Parathyroid adenoma (tissue), 2 donors: Measurements from ENCODE around the gene HSPA12A.

Experiments
- H2AFZ ChIP-seq: fragments of 300-600 bp; sonication (generic); one replicate; pipeline ENCODE4 v1.7.0; 2017; ENCODE audit warnings: antibody characterized with exemption, mild to moderate bottlenecking
- H3K27ac ChIP-seq: fragments of 300-600 bp; sonication (generic); one replicate; pipeline ENCODE4 v1.7.0; 2017
- H3K27me3 ChIP-seq: fragments of 300-600 bp; sonication (generic); one replicate; pipeline ENCODE4 v1.7.0; 2017; ENCODE audit warnings: low read length; ENCODE audit not compliant: control insufficient read depth, insufficient read depth
- H3K36me3 ChIP-seq: fragments of 300-600 bp; sonication (generic); one replicate; pipeline ENCODE4 v1.7.0; 2017; ENCODE audit warnings: low read length; ENCODE audit not compliant: control insufficient read depth, insufficient read depth
- H3K4me1 ChIP-seq: fragments of 300-600 bp; sonication (generic); one replicate; pipeline ENCODE4 v1.7.0; 2017; ENCODE audit warnings: control low read depth
- H3K4me2 ChIP-seq: fragments of 300-600 bp; sonication (generic); one replicate; pipeline ENCODE4 v1.7.0; 2017; ENCODE audit warnings: low read length
- H3K4me3 ChIP-seq: fragments of 300-600 bp; sonication (generic); one replicate; pipeline ENCODE4 v1.7.0; 2017; ENCODE audit warnings: low read depth, low read length
- H3K79me2 ChIP-seq: fragments of 300-600 bp; sonication (generic); one replicate; pipeline ENCODE4 v1.7.0; 2017; ENCODE audit warnings: control low read depth
- H3K9ac ChIP-seq: fragments of 300-600 bp; sonication (generic); one replicate; pipeline ENCODE4 v1.7.0; 2017; ENCODE audit warnings: mild to moderate bottlenecking
- H3K9me3 ChIP-seq: fragments of 300-600 bp; sonication (generic); one replicate; pipeline ENCODE4 v1.7.0; 2017; ENCODE audit warnings: low read length; ENCODE audit not compliant: control insufficient read depth
- TF ChIP-seq, protein P1 (sequence below): fragments of 300-600 bp; sonication (generic); IDR thresholded peaks from one replicate; pipeline ENCODE4 v1.7.0; 2017; ENCODE audit warnings: antibody characterized with exemption, mild to moderate bottlenecking
- donor health status: primary hyperparathyroidism.

The HSPA12A gene

DNA sequence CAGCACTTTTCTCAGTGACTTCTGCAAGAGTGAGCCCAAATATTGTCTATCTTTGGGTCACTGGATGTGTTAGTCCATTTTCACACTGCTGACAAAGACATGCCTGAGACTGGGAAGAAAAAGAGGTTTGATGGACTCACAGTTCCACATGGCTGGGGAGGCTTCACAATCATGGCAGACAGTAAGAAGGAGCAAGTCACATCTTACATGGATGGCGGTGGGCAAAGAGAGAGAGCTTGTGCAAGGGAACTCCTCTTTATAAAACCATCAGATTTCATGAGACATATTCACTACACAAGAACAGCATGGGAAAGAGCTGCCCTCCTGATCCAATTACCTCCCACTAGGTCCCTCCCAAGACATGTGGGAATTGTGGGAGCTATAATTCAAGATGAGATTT lies 6.1 kb upstream of the HSPA12A start:
- Histone ChIP-seq H3K36me3 (no peaks in the 10 kb centered on the region), H3K27ac (no peak overlapping the region), H3K9me3 (no peaks in the 10 kb centered on the region), H3K4me3 (no peak overlapping the region), H3K4me2 (no peak overlapping the region), H3K9ac (no peak overlapping the region), H2AFZ (no peak overlapping the region), H3K4me1 (peaks cover 2% of the 10 kb centered on the region), H3K27me3 (no peaks in the 10 kb centered on the region), H3K79me2 (peaks cover under 1% of the 10 kb centered on the region)
- TF ChIP-seq, protein P1, sequence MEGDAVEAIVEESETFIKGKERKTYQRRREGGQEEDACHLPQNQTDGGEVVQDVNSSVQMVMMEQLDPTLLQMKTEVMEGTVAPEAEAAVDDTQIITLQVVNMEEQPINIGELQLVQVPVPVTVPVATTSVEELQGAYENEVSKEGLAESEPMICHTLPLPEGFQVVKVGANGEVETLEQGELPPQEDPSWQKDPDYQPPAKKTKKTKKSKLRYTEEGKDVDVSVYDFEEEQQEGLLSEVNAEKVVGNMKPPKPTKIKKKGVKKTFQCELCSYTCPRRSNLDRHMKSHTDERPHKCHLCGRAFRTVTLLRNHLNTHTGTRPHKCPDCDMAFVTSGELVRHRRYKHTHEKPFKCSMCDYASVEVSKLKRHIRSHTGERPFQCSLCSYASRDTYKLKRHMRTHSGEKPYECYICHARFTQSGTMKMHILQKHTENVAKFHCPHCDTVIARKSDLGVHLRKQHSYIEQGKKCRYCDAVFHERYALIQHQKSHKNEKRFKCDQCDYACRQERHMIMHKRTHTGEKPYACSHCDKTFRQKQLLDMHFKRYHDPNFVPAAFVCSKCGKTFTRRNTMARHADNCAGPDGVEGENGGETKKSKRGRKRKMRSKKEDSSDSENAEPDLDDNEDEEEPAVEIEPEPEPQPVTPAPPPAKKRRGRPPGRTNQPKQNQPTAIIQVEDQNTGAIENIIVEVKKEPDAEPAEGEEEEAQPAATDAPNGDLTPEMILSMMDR, result no peak

DNA sequence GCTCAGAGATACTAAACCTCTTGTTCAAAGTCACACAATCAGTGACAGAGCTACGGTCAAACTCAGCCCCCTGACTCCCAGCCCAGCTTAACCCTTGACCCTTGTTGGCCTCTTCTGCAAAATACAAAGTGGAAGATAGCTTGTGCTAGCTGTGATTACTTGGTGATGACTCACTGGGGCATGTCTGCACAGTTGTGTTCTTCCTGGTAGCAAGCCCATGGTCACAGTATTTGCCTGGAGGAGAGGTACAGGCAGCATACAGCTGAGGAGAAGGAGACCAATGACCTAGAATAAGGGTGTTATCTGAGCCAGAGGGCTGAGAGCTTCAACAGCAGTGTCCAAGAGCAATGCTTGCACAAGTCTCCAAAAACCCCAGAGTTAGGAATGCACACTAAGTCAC lies 5.7 kb upstream of the HSPA12A start:
- peaks cover 6% of the 10 kb centered on the region for H3K4me1 ChIP-seq
- H3K36me3 ChIP-seq, result no peaks in the 10 kb centered on the region
- TF ChIP-seq, protein P1, result no peak
- peaks cover 4% of the 10 kb centered on the region for H3K79me2 ChIP-seq
- no peaks in the 10 kb centered on the region for H3K27me3 ChIP-seq
- no peak overlapping the region for H3K4me2 ChIP-seq
- no peak overlapping the region for H2AFZ ChIP-seq
- H3K9ac ChIP-seq, result no peak overlapping the region
- H3K9me3 ChIP-seq, result no peaks in the 10 kb centered on the region
- no peak overlapping the region for H3K4me3 ChIP-seq
- H3K27ac ChIP-seq, result no peak overlapping the region

DNA sequence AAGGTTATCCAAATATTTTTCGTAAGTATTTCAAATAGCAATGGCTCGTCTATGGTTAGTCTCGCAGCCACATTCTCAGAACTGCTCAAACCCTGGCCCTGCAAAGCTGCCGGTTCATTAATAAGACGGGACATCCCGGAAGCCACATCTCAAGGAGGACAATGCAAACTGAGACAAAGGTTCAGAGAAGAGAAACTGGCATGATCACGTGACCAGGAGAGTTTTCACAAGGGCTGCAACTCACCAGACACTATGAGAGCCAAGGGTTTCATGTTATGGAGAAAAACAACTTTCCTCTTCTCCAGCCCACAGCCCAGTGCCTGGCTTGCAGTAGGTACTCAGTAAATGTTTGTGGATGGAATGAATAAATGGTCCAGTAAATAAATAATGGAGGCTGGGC lies 5.0 kb upstream of the HSPA12A start:
- Histone ChIP-seq H2AFZ (no peak overlapping the region), H3K27ac (no peak overlapping the region), H3K4me2 (no peak overlapping the region), H3K79me2 (peaks cover 4% of the 10 kb centered on the region), H3K4me1 (peaks cover 6% of the 10 kb centered on the region), H3K4me3 (no peak overlapping the region), H3K9ac (no peak overlapping the region), H3K36me3 (no peaks in the 10 kb centered on the region), H3K9me3 (no peaks in the 10 kb centered on the region), H3K27me3 (no peaks in the 10 kb centered on the region)
- TF ChIP-seq, protein P1, result no peak

DNA sequence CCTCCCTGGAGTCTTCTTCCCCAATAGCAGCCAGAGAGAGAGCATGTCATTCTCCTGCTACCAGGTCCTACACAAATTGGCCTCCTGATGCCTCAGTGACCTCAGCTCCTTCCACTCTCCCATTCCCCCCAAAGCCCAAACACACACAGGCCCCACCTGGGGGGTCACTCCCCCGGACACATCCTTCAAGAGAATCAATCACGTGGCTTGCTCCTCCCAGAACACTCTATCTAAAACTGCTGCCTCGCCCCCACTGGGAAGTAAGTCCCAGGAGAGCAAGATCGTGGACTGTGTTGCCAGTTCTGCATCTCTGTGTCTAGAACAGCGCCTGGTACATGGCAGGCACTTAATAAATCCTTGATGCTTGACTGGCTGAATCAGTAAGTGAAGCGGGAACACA lies 2.5 kb upstream of the HSPA12A start:
- no peak overlapping the region for H3K9ac ChIP-seq
- no peaks in the 10 kb centered on the region for H3K27me3 ChIP-seq
- H3K36me3 ChIP-seq, result no peaks in the 10 kb centered on the region
- TF ChIP-seq, protein P1, result no peak
- peaks cover 6% of the 10 kb centered on the region for H3K4me1 ChIP-seq
- H3K4me2 ChIP-seq, result no peak overlapping the region
- no peak overlapping the region for H2AFZ ChIP-seq
- H3K27ac ChIP-seq, result no peak overlapping the region
- no peak overlapping the region for H3K4me3 ChIP-seq
- H3K79me2 ChIP-seq, result peaks cover 4% of the 10 kb centered on the region
- H3K9me3 ChIP-seq, result no peaks in the 10 kb centered on the region

DNA sequence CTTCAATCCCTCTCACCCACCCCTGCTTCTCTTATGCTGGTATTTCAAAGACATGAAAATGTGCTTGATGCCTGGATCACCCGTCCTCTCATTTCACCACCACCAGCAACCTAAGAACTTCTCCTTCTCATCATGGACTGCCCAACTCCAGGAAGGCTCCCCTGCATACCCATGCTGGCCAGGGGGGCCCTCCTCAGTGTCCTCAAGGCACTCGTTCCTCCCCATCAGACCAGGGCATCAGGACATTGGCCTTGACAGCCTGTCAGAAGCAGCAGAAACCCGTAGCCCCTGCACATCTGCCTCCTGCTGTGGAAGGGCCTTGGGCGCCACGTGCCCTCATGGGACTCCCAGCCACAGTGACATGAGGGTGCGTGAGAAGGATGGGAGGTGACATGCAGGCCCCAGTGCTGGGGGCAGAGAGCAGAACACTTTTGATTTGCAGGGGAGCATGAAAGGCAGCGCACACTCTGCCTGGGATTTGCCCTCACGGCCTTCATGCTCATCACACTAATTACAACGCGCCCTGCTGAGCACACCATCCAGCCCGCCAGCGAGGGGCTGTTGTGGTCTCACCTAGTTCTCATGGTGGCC lies 1.9 kb upstream of the HSPA12A start:
- H3K27ac ChIP-seq, result no peak overlapping the region
- no peak overlapping the region for H3K4me2 ChIP-seq
- H3K4me3 ChIP-seq, result no peak overlapping the region
- H3K4me1 ChIP-seq, result peaks cover 6% of the 10 kb centered on the region
- no peak overlapping the region for H2AFZ ChIP-seq
- TF ChIP-seq, protein P1, result no peak
- H3K9me3 ChIP-seq, result no peaks in the 10 kb centered on the region
- no peaks in the 10 kb centered on the region for H3K36me3 ChIP-seq
- H3K9ac ChIP-seq, result no peak overlapping the region
- H3K79me2 ChIP-seq, result peaks cover 4% of the 10 kb centered on the region
- no peaks in the 10 kb centered on the region for H3K27me3 ChIP-seq
